HepG2 (cell line): ENCODE measurements around the gene PRR14. TPM values are rescaled to one million over a fixed set of nuclear protein-coding genes. Genes with fewer than 3 reads are reported as not detected.

ENCODE experiments used
- HNRNPL ChIP-seq: fragments of 200-400 bp; formaldehyde crosslinking; IDR thresholded peaks from 2 replicates; pipeline ENCODE4 v1.6.1; 2017; ENCODE audit warnings: mild to moderate bottlenecking, low read depth, low read length
- HNRNPLL ChIP-seq: fragments of 200-400 bp; formaldehyde crosslinking; IDR thresholded peaks from 2 replicates; pipeline ENCODE4 v1.6.1; 2017; ENCODE audit warnings: mild to moderate bottlenecking, low read depth, low read length; ENCODE audit not compliant: poor library complexity, severe bottlenecking
- IRF1 ChIP-seq: sonication (generic); formaldehyde crosslinking; IDR thresholded peaks from 2 replicates; pipeline ENCODE4 v1.4.0; 2020; ENCODE audit warnings: low read depth, mild to moderate bottlenecking, missing genetic modification reagents
- KAT7 ChIP-seq: IDR thresholded peaks from 2 replicates; pipeline ENCODE4 v1.6.1; 2018; ENCODE audit warnings: borderline replicate concordance, missing compliant biosample characterization
- NAIF1 ChIP-seq: sonication (generic); formaldehyde crosslinking; IDR thresholded peaks from 2 replicates; pipeline ENCODE4 v1.5.0; 2020; ENCODE audit warnings: mild to moderate bottlenecking, missing genetic modification reagents, borderline replicate concordance
- NCOA1 ChIP-seq: sonication (generic); formaldehyde crosslinking; IDR thresholded peaks from 2 replicates; pipeline ENCODE4 v1.9.0; 2021; ENCODE audit warnings: missing genetic modification reagents
- NKX3-1 ChIP-seq: sonication (generic); formaldehyde crosslinking; IDR thresholded peaks from 2 replicates; pipeline ENCODE4 v1.5.0; 2020; ENCODE audit warnings: missing genetic modification reagents
- NRL ChIP-seq: sonication (generic); formaldehyde crosslinking; IDR thresholded peaks from 2 replicates; pipeline ENCODE4 v1.5.0; 2020; ENCODE audit warnings: missing genetic modification reagents, mild to moderate bottlenecking, moderate library complexity, borderline replicate concordance
- PHF8 ChIP-seq: sonication (generic); formaldehyde crosslinking; IDR thresholded peaks from 2 replicates; pipeline ENCODE4 v1.5.0; 2020; ENCODE audit warnings: missing genetic modification reagents
- PRMT3 ChIP-seq: sonication (generic); formaldehyde crosslinking; IDR thresholded peaks from 2 replicates; pipeline ENCODE4 v1.8.1; 2022; ENCODE audit warnings: low read depth, mild to moderate bottlenecking, moderate library complexity, missing genetic modification reagents, borderline replicate concordance
- RBFOX2 ChIP-seq: fragments of 200-400 bp; formaldehyde crosslinking; IDR thresholded peaks from 2 replicates; pipeline ENCODE4 v1.6.1; 2017; ENCODE audit warnings: low read depth, mild to moderate bottlenecking, low read length
- RELA ChIP-seq: sonication (generic); formaldehyde crosslinking; IDR thresholded peaks from 2 replicates; pipeline ENCODE4 v1.4.0; 2020; ENCODE audit warnings: missing genetic modification reagents
- SALL1 ChIP-seq: sonication (generic); formaldehyde crosslinking; IDR thresholded peaks from 2 replicates; pipeline ENCODE4 v1.8.0; 2022; ENCODE audit warnings: mild to moderate bottlenecking, missing genetic modification reagents
- SATB2 ChIP-seq: sonication (generic); formaldehyde crosslinking; IDR thresholded peaks from 2 replicates; pipeline ENCODE4 v1.5.0; 2020; ENCODE audit warnings: missing genetic modification reagents
- ZBTB20 ChIP-seq: sonication (generic); formaldehyde crosslinking; IDR thresholded peaks from 2 replicates; pipeline ENCODE4 v1.8.1; 2023; ENCODE audit warnings: missing genetic modification reagents, low read depth, mild to moderate bottlenecking, borderline replicate concordance
- ZFP82 ChIP-seq: sonication (generic); formaldehyde crosslinking; IDR thresholded peaks from 2 replicates; pipeline ENCODE4 v1.5.1; 2020; ENCODE audit warnings: mild to moderate bottlenecking, missing genetic modification reagents, borderline replicate concordance
- ZNF232 ChIP-seq: sonication (generic); formaldehyde crosslinking; IDR thresholded peaks from 2 replicates; pipeline ENCODE4 v1.4.0; 2020; ENCODE audit warnings: missing genetic modification reagents, borderline replicate concordance
- ZNF407 ChIP-seq: sonication (generic); formaldehyde crosslinking; IDR thresholded peaks from one replicate; pipeline ENCODE4 v1.5.1; 2020; ENCODE audit warnings: mild to moderate bottlenecking, missing genetic modification reagents; ENCODE audit errors: not compliant biosample characterization
- ZNF446 ChIP-seq: sonication (generic); formaldehyde crosslinking; IDR thresholded peaks from 2 replicates; pipeline ENCODE4 v1.5.0; 2020; ENCODE audit warnings: mild to moderate bottlenecking, missing genetic modification reagents
- ZNF670 ChIP-seq: sonication (generic); formaldehyde crosslinking; IDR thresholded peaks from 2 replicates; pipeline ENCODE4 v1.8.0; 2022; ENCODE audit warnings: mild to moderate bottlenecking, missing genetic modification reagents, borderline replicate concordance
- polyA plus RNA-seq, 8 experiments: library from polyadenylated mRNA; depleted of rRNA in 3 of 8; stranded (reverse) in 7 of 8; unstranded in 1 of 8; fragments of >200 nt; fragmentation: Illumina TruSeq in 4 of 8; extraction: Trizol in 4 of 8; gene quantifications; 2 replicates each; pipeline versions ENCODE4 v1.2.1 to v1.2.3, GENCODE V29; 2011 to 2016; ENCODE audit warnings: low read depth in 4 of 8, missing spikeins in 1 of 8, mixed read lengths in 1 of 8; ENCODE audit not compliant: insufficient read depth in 1 of 8
- total RNA-seq, 5 experiments: library from RNA; depleted of rRNA; stranded (reverse); fragments of >200 nt; fragmentation: Illumina TruSeq; extraction: Trizol; gene quantifications; 2 replicates each; pipeline ENCODE4 v1.2.3, GENCODE V29; 2016; ENCODE audit warnings: low read depth in 1 of 5

The PRR14 gene
- total and polyA plus RNA-seq, 2 of the 13 experiments (the other 11 are each of a cell fraction or from before 2014, with no cell fraction given): 8.4 to 11.0 TPM

- TF ChIP-seq ZNF407 (CRISPR knock-in tag) (no peak), ZNF232 (CRISPR knock-in tag) (0 out of 2 replicates have a peak, but pooled peaks have one; percentile 57), NRL (CRISPR knock-in tag) (no peak), ZNF446 (peak; percentile 89), ZFP82 (CRISPR knock-in tag) (peak; percentile 77; the same call in 1 of the 2 replicates), SALL1 (CRISPR knock-in tag) (peak; percentile 59; the same call in 1 of the 2 replicates), HNRNPL (0 out of 2 replicates have a peak, but pooled peaks have one; percentile 67), PHF8 (peak; percentile 56), RELA (CRISPR knock-in tag) (no peak), KAT7 (CRISPR knock-in tag) (peak; percentile 63; the same call in 1 of the 2 replicates), NAIF1 (0 out of 2 replicates have a peak, but pooled peaks have one; percentile 8), RBFOX2 (peak; percentile 68), HNRNPLL (peak; percentile 27), IRF1 (CRISPR knock-in tag) (no peak), SATB2 (CRISPR knock-in tag) (peak; percentile 60; the same call in 1 of the 2 replicates), PRMT3 (CRISPR knock-in tag) (no peak), NKX3-1 (CRISPR knock-in tag) (no peak; the same call in 1 of the 2 replicates), ZBTB20 (0 out of 2 replicates have a peak, but pooled peaks have one; percentile 35), ZNF670 (CRISPR knock-in tag) (no peak), NCOA1 (CRISPR knock-in tag) (peak; percentile 12; the same call in 1 of the 2 replicates)
Measured at GRCh38 chr16:30651124-30652004, 604 bp downstream of the PRR14 start (continued).
